HG02870 (cell line): Measurements from ENCODE around the gene FNDC5.

Experiments
- ATAC-seq: cut with Tn5 transposase; IDR thresholded peaks from one replicate; pipeline ENCODE4 v1.9.1; 2021; ENCODE audit warnings: mild to moderate bottlenecking, moderate library complexity; ENCODE audit not compliant: unreplicated experiment

FNDC5 gene

GRCh38 chr1:32867151-32867550, 3.6 kb downstream of the FNDC5 start:
- no peak for ATAC-seq

DNA sequence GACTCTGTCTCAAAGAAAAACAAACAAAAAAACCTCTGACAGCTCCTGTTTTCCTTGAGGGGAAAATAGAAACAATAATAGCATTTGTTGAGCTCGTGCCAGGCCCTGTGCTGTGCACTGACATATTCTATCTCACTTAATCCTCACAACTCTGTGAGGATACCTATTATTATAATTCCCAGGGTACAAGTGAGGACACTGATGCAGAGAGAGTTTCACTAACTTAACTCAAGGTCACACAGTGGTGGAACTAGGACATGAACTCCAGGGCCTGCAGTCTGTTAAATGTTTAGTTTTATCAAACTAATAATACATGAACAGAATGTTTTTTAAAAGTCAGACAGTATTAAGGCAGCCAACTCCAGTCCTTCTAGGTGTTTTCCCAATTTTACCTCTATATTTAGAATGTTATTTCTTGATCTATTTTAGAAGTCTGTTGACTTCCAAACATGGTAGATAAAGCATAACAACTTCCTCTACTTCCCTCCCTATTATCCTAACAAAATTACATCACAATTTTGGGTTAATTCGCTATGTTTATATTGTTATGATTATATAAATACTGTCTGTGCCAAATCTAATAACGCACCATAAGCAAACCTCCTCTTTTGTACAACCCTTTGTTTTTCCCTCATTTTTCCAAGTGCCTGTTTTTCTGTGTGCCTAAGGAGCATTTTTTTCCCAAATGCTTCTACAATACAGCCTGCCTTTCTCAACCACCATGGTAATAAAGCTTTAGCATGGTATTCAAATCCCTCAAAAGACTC, 4.9 kb downstream of the FNDC5 start:
- ATAC-seq = no peak

GRCh38 chr1:32864375-32865019, 6.2 kb downstream of the FNDC5 start:
- ATAC-seq = no peak

- ATAC-seq = no peak
These were observed 6.8 kb downstream of the FNDC5 start for GRCh38 chr1:32863881-32864245.

DNA sequence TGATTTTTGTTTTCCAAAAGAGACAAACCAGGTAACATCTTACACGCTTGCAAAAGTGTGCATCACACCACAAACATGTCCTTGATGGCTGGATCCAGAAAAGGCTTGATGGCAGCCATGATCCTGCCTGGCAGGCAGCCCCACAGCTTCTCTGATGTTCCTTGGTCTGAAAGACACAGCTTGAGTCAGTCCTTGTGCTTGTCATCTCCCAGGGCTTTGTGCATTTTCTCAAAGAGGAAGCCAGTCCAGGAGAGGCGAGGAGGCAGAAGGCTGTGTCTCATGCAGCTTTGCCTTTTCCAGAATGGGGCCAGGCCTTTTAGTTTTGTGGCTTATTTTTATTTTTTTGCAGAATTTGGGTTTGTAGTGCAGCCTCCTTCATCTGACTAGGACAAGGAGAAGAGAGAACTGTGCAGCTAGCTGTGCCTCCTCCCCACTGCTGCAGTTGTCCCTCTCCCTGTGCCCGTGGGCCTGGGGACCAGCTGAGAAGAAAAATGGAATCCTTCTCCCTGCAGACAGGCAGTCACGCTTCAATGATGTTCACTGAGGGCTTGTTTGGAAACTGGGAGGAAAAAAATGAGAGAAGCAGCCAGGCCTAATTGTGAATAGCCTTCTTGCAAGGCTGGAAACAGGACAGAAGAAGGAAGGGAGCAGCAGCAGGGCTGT, 7.4 kb downstream of the FNDC5 start:
- ATAC-seq = no peak

GRCh38 chr1:32861904-32862695, 8.6 kb downstream of the FNDC5 start:
- ATAC-seq = no peak

GRCh38 chr1:32860566-32860965, 10.1 kb downstream of the FNDC5 start:
- ATAC-seq = no peak

DNA sequence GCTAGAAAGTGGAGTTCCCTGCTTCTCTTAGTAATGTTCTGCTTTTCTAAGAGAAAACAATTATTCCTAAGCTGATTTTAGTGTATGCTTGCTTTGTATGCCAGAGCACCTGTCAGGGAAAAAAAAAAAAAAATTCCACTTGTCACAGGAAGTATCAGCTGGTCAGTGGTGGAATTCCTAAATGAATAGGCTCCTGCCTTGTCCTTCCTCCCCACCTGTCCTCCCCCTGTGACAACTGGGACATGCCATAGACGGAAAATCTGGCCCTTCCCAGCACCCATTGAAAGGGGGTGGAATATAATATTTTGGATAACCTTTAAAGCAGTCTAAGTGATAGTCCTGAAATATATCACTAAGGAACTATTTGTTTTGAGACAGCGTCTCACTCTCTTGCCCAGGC, 10.8 kb downstream of the FNDC5 start:
- ATAC-seq = no peak

DNA sequence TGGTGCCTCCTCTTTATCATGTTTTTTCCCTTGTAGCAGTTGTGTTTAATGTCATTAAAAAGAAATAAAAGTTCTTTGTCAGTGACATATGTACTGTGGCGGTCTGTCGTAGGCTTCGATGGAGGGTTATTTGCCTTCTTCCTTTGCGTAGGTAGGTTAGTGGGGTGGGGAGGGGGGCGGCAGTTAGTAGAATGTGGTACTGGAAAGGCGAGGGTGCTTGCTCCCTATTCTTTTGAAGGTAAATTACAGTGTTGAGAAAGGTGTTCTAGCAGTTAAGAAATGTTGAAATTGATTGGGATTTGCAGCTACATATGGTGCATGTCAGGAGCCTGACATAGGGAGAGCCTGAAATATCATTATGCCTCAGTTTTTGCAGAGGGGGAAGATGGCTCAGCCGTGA, 11.9 kb downstream of the FNDC5 start:
- ATAC-seq = no peak

DNA sequence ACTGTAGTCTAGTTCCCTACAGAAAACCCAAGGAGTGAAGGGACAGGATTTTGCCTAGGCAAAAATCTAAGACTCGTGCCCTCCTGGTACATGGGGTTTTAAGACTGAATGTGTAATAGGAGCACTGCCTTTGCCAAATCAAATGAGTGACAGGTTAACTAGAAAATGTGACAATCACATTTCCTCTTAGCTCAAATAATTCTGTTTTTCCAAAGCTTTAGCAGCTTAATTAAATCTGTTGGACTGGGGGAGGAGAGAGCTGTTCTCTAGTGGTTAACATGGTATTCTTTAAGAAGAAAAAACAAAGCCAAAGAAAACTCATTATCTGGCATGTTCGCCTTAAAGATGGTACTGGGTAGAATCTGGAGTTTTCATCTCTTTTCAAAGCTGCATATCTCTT, 12.6 kb downstream of the FNDC5 start:
- ATAC-seq = no peak

GRCh38 chr1:32855861-32856617, 14.7 kb downstream of the FNDC5 start:
- ATAC-seq = no peak

GRCh38 chr1:32848354-32849063, 22.2 kb downstream of the FNDC5 start:
- ATAC-seq = no peak

DNA sequence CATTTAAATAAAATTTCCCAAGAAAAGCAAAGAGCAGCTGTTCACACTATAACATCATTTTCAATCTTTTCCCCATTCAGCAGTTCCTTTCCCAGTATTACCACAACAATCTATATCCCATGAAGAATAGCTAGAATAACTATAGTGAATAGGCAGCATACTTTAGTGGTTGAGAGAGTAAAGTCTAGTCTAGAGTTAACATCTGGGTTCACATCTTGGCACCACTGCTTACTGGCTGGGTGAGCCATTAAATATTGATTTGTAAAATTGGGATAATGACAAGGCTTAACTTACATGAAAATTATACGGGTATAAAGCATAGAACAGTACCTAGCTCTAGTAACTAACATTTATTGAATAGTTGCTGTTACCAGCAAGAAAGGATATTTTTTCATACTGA, 38.8 kb downstream of the FNDC5 start:
- no peak for ATAC-seq

DNA sequence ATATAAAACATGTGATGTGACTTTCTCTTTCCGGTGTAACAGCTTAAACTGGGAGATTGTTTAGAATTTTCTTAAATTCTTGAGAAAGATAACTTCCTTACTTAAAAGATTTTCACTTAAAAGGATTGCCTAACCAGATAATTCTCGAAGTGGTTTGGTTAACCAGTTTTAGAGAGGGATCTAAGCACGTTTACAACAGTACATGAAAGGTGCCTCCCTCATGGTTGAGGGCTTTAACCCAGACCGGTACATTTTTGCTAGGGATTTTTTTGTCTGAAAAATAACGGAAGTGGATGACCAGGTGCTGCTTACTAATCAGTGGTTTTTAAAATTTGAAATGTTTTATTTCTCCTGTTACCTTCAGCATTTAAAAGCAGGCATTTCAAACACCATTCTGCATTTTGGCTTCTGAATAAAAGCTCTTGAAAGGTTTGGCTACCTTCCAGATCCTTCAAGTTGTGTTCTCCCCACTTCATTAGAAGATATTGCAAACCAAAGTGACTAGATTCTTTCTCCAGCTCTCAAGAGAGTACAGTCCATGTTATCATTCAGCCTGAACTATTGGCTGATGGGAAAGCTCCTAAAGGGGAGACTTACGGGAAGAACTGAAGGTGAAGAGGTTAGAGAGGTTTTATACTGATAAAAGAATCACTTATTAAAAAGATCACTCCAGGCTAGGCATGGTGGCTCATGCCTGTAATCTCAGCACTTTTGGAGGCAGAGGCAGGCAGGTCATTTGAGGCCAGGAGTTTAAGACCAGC, 40.4 kb downstream of the FNDC5 start:
- no peak for ATAC-seq

DNA sequence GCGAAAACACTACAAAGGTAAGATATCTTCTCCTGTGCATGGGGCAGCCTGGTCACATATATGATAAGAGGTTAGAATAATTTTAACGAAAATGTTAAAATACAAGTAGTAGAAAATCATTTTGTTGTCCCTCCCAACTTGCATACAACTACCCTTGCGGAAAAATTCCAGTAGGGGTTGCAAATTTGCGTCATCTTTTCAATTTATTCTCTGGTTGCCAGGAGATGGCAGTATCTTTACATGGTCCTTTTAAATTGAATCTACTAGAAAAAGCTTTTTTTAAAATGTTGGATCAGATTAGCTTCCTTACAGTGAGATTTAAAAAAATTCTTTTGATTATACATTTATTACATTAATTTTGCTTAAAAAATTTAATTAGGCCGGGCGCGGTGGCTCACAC, 42.4 kb downstream of the FNDC5 start:
- ATAC-seq = no peak

DNA sequence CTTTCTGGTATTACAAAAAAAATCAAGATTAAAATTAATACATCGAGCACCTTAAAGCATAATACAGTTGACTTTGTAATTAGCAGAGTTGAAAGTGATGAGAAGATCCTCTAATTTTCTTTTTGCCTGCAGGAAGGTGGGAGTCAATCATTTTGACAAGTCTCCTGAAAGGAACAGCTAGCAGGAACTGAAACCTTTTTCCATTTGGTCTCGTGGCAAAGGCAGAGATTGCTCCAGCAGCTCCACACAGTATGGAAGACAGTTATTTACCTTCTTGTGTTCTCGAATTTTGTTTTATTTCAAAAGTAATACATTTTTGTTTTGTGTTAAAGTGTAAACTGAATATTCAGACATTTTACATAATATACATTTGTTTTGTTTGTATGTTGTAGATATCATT, 45.5 kb downstream of the FNDC5 start:
- ATAC-seq = no peak

GRCh38 chr1:32818804-32819541, 51.7 kb downstream of the FNDC5 start:
- peak; percentile 44 for ATAC-seq
